ENCODE measurements around the gene SYTL5. TPM values are rescaled to one million over a fixed set of nuclear protein-coding genes. Genes with fewer than 3 reads are reported as not detected.

The SYTL5 gene
- total and polyA plus RNA-seq, 3 donors from 2014 or later, result 1.0 to 1.7 (median 1.1) TPM

DNA sequence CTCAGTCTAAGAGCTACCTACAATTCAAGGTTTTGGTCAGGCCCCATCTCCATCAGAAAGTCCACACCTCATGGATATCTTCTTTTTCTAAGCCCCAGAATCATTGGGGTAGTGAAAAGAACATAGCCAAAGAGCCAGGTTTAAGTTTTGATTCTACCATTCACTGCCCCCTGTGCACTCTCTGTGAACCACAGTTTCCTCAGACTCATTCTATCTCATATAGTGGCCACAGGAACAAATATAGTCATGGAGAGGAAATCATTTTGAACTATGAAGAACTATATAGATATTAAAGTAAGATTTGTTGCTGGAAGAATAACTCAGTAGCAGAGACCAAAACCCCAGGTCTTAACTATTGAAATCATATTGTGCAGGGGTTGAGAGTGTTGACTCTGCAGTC is 3.3 kb downstream of the SYTL5 start:
- Histone ChIP-seq H3K4me1 (no peaks in the 10 kb centered on the region), H3K9me3 (no peaks in the 10 kb centered on the region), H3K36me3 (ENCODE audit: low read depth, missing control alignments) (no peaks in the 10 kb centered on the region), H3K27me3 (no peaks in the 10 kb centered on the region), H3K4me3 (no peak overlapping the region), H3K27ac (no peak overlapping the region)
- intact Hi-C loops (cut with DNase I; ENCODE audit: low total_unique reads), result no loop called here
- DNase-seq, result no peak
- no peak for TF ChIP-seq POLR2A (IDR thresholded peaks at IDR 0.05)

DNA sequence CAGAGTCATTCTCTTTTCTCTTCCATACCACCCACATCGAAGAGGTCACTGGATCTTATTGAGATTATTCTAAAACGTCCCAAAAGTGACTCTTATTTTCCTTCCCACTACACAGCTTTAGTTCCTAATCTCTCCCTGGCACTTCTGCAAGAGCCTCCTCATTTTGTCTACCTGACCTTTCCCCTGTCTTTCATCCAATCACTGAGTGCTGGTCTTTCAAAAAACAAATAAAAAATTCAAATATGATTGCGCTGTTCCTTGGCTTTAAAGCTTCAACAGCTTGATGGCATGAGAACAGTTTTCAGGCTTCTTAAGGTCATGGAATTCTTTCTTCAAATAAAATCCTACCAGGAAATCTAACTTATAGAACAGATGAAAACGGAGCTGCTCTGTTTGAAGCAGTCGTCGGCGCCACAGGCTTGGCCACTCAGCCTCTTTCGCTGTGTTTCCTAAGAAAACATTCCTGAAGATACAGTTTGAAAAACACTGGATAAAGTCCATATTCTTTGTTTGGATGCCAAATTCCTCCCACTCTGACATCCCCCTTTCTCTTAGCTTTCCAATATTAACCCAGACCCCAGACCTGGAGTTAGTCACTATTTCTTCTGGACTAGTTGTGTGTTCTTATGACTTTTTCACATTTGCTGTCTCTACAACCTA is 12.5 kb downstream of the SYTL5 start:
- Histone ChIP-seq H3K4me3 (no peak overlapping the region), H3K9me3 (no peaks in the 10 kb centered on the region), H3K4me1 (no peaks in the 10 kb centered on the region), H3K27me3 (no peaks in the 10 kb centered on the region), H3K36me3 (ENCODE audit: low read depth, missing control alignments) (no peaks in the 10 kb centered on the region), H3K27ac (no peak overlapping the region)
- DNase-seq, result peak; percentile 29
- intact Hi-C loops (cut with DNase I; ENCODE audit: low total_unique reads), result no loop called here
- WGBS, 2 donors, result 38% methylated on average over 8 of the region's 8 CpGs
- no peak for TF ChIP-seq POLR2A (IDR thresholded peaks at IDR 0.05)
- TF ChIP-seq, protein P1, sequence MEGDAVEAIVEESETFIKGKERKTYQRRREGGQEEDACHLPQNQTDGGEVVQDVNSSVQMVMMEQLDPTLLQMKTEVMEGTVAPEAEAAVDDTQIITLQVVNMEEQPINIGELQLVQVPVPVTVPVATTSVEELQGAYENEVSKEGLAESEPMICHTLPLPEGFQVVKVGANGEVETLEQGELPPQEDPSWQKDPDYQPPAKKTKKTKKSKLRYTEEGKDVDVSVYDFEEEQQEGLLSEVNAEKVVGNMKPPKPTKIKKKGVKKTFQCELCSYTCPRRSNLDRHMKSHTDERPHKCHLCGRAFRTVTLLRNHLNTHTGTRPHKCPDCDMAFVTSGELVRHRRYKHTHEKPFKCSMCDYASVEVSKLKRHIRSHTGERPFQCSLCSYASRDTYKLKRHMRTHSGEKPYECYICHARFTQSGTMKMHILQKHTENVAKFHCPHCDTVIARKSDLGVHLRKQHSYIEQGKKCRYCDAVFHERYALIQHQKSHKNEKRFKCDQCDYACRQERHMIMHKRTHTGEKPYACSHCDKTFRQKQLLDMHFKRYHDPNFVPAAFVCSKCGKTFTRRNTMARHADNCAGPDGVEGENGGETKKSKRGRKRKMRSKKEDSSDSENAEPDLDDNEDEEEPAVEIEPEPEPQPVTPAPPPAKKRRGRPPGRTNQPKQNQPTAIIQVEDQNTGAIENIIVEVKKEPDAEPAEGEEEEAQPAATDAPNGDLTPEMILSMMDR (IDR thresholded peaks at IDR 0.05), result no peak

DNA sequence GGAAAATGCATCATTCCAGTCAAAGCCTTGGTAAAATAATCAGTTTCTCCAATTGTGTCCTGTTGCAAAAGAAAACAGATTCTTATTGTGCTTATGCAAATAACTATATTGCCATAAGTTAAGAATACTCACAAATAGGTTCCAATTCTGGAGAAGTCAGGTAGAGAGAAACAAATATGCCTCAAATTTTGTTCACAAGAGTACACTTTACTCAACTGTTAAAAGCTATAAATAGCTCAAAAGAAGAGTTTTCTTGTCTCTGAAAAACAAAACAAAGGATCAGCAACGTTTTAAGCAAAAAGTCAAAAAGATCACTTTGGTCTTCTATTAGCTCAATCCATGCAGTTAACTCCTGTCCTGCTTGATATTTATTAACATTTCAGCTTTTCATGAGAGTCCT is 21.9 kb downstream of the SYTL5 start:
- no peak overlapping the region for H3K27ac ChIP-seq
- no peaks in the 10 kb centered on the region for H3K36me3 ChIP-seq (ENCODE audit: low read depth, missing control alignments)
- WGBS, 2 donors, result 31 to 45% methylated on average over 1 of the region's 1 CpG
- no peaks in the 10 kb centered on the region for H3K4me1 ChIP-seq
- H3K4me3 ChIP-seq, result no peak overlapping the region
- H3K27me3 ChIP-seq, result no peaks in the 10 kb centered on the region
- TF ChIP-seq POLR2A (IDR thresholded peaks at IDR 0.05), result no peak
- TF ChIP-seq, protein P1 (IDR thresholded peaks at IDR 0.05), result no peak
- no peak for DNase-seq
- intact Hi-C loops (cut with DNase I; ENCODE audit: low total_unique reads), result no loop called here
- no peaks in the 10 kb centered on the region for H3K9me3 ChIP-seq

DNA sequence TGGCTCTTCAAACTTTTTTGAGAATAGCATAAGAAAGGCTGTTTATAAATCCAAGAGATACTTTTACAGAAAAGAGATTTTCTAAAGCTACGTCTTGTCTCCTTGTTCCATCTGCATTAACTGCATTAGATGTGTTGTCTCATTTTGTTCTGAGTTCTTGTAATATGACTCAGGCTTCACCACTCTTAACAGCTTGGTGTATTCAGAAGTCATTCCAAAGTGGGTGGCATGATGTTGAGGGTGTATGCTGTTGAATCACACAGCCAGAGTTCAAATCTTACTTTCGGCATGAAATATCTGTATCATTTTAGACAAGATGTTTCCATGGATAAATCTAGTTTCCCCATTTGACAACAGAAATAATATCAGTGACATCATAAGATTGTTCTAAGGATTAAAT is 30.1 kb downstream of the SYTL5 start:
- WGBS, 2 donors, result 76 to 94% methylated on average over 2 of the region's 2 CpGs
- Histone ChIP-seq H3K27me3 (no peaks in the 10 kb centered on the region), H3K9me3 (no peaks in the 10 kb centered on the region), H3K36me3 (ENCODE audit: low read depth, missing control alignments) (no peaks in the 10 kb centered on the region), H3K4me1 (no peaks in the 10 kb centered on the region), H3K4me3 (no peak overlapping the region), H3K27ac (no peak overlapping the region)
- intact Hi-C loops (cut with DNase I; ENCODE audit: low total_unique reads), result no loop called here
- no peak for DNase-seq
- TF ChIP-seq POLR2A (IDR thresholded peaks at IDR 0.05), result no peak
- TF ChIP-seq, protein P1 (IDR thresholded peaks at IDR 0.05), result no peak

DNA sequence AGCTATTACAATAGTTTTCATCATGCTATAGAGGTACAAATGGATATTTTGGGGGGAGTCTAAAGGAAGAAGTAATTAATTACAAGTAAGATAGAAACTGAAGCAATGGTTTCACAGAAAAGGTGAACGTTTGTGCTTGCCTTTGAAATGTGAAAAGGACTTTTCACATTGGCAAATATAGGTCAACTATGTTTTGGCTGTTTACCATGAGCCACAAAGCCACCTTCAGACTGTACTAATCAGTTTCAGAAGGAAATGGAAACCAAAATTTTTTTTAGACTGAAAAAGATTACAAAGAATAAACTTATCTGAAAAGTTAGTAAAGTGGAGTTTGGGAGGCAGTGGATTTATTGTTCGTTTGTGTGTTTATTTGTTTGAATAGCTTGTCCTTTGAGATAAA is 32.1 kb downstream of the SYTL5 start:
- no peak for TF ChIP-seq POLR2A (IDR thresholded peaks at IDR 0.05)
- TF ChIP-seq, protein P1 (IDR thresholded peaks at IDR 0.05), result no peak
- H3K36me3 ChIP-seq (ENCODE audit: low read depth, missing control alignments), result no peaks in the 10 kb centered on the region
- H3K9me3 ChIP-seq, result no peaks in the 10 kb centered on the region
- no peaks in the 10 kb centered on the region for H3K4me1 ChIP-seq
- intact Hi-C loops (cut with DNase I; ENCODE audit: low total_unique reads), result no loop called here
- no peak overlapping the region for H3K4me3 ChIP-seq
- H3K27me3 ChIP-seq, result no peaks in the 10 kb centered on the region
- WGBS, 2 donors, result 51 to 68% methylated on average over 2 of the region's 2 CpGs
- DNase-seq, result no peak
- H3K27ac ChIP-seq, result no peak overlapping the region

Measured in testis (tissue), 3 donors.